HG03139 (cell line): ENCODE data around the gene COA8.
A peak's percentile ranks its signal among the peaks of the same experiment; 100 is the strongest.

Source experiments
- ATAC-seq: cut with Tn5 transposase; IDR thresholded peaks from one replicate; pipeline ENCODE4 v1.9.1; 2021; ENCODE audit not compliant: unreplicated experiment

COA8 gene

GRCh38 chr14:103619057-103619456 is 56.3 kb downstream of the COA8 start:
- ATAC-seq: no peak

DNA sequence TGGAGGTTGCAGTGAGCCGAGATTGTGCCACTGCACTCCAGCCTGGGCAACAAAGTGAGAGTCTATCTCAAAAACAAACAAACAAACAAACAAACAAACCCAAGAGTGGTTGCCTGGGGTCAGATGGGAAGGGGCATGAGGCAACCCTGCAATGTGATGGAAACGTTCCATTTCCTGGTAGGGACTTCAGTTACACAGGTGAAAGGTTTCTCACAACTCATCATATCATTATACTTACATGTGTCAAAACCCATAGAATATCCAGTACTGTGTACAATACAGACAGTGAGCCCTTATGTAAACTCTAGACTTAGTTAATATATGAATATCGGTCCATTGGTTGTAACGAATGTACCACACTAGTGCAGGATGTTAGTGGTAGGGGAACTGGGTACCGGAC is 59.1 kb downstream of the COA8 start:
- ATAC-seq: no peak

DNA sequence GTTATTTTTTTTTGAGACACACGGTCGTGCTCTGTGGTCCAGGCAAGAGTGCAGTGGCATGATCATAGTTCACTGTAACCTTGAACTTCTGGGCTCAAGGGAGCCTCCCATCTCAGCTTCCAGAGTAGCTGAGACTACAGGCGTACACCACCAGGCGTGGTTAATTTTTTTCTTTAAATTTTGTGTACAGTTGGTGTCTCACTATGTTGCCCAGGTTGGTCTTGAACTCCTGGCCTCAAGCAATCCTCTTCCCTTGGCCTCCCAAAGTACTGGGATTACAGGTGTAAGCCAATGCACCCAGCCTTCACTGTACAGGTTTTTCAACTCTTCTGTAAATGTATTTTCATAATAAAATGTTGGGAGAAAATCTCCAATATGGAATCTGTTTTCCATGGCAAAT is 60.5 kb downstream of the COA8 start:
- no peak for ATAC-seq

DNA sequence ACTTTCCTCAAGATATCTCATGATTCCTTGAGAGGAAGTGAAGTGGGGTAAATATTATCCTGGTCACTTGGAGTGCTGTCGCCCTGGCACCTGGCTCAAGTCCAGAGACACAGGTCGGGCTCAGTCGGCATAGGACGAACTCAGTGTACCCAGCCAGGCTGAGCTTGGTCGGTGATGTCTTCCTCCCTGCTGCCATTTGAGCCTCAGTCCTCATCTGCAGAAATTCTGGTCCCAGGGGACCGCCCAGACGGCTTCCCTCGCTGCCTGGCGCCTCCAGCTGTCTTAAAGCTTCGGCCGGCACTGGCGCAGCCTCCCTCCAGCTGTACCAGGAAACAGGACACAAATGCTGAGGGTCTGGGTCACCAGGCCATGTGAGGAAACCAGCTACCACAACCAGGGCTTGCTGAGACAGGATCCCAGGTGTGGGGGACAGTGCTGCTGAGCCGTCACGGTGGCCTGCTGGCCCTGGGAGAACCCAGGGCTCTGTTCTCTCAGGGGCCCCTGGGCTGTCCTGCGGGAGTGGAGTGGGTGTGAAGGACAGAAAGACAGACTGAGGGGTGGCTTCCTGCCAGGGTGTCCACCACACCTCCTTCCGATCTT is 61.2 kb downstream of the COA8 start:
- no peak for ATAC-seq

DNA sequence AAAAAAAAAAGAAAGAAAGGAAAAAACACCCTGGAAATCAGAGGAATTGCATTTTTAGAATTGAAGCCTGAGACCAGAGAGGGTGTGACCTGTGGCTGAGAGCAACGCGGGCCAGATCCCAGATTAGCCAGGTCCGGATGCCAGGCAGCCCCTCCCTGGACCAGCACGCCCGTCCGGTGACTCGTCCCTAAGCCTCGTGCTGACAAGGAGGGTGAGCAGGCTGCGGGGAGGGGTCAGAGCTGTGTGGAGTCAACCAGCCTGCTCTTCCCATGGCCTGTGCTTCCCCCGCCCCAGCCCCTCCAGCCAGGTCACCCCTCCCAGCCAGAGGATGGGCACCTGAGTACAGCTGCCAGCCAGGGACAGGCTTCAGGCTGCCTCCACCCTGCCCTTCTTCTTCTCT is 62.1 kb downstream of the COA8 start:
- no peak for ATAC-seq

DNA sequence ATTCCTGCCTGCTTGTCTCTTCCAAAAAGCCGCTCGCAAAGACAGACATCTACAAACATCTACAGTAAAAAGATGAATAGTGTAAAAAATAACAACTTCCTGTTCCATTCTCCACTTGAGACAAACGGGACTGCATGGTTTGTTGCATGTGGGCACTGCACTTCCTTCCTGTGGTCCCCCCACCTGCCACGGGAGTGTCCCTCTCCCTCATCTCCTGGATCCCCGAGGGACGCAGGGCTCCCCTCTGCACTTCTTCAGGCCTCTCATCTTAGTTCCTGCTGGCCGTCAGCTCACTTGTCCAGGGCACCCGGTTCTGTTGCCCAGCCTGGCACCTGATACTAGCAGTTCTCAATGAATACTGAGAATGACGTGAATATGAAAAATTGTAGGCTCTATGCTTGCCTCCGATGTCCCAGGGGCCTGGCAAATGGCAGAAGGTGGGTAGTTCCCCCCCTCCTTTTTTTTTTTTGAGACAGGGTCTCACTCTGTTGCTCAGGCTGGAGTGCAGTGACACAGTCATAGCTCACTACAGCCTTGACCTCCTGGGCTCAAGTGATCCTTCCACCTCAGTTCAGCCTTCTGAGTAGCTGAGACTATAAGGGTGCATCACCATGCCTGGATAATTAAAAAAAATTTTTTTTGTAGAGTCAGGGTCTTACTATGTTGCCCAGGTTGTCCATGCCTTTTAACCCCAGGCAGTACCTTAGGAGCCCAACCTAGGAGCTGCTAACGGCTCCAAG is 62.8 kb downstream of the COA8 start:
- ATAC-seq: no peak

DNA sequence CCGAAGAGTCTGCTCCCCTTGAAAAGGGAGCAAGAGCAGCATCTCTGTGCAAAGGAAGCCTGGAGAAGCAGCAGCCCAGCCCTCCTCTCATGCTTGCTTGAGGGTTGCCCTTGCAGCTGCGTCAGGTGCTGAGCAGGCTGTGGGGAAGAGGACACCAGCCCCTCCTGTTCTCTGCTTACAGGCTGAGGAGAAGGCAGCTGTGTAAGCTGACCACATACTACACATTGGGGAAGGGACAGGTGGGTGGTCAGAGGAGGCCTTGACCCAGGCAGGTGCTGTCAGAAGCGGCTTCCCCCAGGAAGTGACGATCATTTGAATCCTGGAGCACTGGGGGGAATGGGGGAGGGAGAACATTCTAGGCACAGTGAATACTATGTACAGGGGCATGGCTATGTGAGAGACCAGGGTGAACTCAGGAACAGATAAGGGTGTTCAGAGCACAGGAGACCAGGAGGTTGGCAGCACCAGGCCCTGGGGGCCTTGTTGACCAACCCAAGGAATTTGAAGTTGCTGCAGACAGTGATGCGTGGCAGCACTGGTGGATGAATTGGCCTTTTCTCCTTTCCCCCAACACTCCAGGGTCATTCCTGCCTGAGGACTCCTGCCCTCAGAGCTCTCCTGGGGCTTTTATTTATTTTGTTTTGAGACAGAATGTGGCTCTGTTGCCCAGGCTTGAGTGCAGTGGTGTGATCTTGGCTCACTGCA is 63.5 kb downstream of the COA8 start:
- no peak for ATAC-seq

DNA sequence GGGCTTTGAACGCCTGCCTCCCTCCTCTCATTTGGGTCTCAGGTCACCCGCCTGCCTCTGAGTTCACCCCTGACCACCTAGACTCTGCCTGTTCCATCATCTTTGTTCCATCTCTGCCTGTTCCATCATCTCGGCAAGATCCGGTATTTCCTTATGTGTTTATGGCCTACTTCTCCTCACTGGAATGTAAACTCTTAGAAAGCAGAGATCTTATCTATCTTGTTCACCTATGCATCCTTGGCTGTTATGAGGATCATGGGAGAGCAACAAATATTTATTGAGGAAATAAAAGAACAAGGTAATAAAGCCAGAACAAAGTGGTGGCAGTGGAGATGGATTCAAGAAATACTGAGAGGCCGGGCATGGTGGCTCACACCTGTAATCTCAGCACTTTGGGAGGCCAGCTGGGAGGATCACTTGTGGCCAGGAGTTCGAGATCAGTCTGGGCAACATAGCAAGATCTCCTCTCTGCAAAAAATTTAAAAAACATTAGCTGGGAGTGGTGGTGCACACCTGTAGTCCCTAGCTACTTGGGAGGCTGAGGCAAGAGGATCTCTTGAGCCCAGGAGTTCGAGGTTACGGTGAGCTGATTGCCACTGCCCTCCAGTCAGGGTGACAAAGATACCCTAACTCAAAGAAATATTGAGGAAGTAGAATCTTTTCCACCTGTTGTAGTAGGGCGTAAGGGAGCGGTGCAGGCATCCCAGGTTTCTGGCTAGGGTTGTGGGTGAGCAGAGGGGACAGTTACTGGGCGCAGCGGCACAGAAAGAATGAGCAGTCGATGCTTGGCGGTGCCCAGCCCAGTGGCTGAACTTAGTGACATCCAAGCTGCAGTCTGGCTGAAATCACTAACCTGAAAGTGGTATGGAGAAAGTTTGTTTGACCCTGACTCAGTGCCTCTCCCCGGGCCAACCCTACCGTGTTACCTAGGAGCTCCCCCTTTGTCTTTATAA is 64.6 kb downstream of the COA8 start:
- ATAC-seq: no peak

DNA sequence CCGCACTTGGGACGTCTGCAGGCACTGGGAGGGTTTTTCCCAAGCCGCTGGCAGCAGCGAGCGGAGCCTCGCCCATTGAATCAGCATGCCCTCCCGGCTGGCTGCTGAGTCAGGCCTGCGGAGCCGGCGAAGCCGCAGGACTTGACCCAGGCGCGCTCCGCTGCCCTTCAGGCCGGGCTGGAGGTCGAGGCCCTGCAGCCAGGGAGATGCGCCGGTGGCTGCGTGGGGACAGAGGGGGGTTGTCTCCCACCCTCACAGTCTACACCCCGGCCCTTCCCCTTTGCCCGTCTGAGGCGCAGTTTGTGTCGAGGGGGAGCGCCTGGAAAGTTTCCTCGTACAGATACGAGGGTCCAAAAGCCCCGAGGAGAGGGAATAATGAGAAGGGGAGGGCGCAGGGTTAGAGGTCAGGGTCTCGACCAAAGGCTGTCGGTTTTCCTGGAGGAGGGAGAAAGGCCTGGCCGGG is 65.5 kb downstream of the COA8 start:
- peak; percentile 12 for ATAC-seq

- peak; percentile 42 for ATAC-seq
Measured at GRCh38 chr14:103628684-103629502, 66.1 kb downstream of the COA8 start, which contains the start of gene KLC1. Gene KLC1 (plus strand): TSS chr14:103629211. CDS start chr14:103654565, 25,354 bp downstream.

DNA sequence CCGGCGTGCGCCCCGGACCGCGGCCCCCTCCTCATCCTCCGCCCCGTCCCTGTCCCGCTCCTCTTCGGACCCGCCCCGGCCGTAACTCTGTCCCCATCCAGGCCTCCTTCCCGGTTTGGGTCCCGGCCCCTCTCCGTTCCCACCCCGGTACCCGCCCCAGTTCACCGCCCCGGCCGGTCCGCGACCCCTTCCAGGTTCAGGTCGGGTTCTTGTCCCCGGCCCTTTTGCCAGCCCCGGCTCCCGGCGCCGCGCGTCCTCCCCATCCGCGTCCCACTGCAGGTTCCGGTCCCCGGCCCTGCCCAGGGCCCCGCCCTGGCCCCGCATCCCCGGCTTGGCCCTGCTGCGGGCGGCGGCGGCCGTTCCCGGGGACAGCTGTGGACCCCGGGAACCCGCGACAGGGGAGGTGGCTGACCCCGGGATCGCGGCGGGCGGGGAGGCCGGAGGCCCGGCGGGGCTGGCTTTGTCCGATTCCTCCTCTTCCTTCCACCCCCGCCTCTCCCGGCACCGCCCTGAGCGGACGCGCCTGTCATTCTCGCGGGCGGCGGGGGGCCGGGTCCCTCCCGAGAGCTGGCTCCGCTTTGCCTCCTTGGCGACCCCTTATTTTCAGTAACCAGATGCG is 66.9 kb downstream of the COA8 start:
- peak; percentile 18 for ATAC-seq

DNA sequence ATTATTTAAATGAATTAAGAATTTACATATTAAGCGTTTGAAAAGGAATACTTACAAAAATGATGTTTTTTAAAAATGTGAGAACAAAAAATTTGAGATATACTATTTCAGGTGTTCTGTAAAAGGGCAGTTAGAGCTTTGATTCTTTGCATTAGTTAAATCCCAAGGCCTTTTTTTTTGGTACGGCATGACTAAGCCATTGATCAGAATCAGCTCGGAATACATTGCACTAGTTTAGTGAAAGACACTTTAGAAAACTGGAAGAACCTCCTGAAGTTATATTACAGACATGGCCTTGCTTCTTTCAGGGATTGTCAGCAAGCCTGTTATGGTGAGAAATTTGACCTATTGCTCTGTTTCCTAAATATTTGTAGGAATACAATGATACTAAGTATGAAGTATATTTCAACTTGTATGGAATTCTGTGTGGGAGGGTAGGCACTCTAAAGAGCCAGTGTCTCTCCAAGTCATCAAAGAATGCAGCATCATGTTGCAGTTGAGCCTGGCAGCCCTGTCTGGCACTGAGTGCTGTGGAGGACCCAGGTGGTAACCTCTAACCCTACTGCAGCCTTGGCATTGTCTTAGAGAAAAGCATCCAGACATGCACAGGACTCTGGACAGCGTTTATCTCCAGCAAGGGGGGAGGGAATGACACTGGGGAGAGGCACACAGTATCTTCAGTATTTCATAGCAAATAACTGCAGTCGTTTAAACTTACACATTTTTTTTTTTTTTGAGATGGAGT is 67.8 kb downstream of the COA8 start:
- no peak for ATAC-seq

- ATAC-seq: no peak
Measured at GRCh38 chr14:103633391-103633790, 70.6 kb downstream of the COA8 start.

DNA sequence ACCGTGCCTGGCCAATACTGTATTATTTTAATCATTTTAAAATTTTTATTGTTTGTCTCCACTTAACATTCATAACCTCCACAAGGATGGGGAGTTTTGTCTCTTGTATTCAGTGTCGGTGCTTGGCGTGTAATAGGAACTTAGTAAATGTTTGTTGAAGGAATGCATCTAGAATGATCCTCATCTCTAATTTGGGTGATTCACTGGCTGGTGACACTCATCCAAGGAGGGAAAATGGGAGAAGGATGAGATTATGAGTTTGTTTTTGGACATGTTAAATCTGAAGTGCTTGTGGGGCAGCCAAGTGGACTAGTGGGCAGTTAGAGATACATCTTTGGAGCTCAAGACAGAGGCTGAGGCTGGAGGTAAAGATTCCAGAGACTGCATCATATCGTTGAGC is 71.4 kb downstream of the COA8 start:
- no peak for ATAC-seq

GRCh38 chr14:103638594-103638993 is 75.8 kb downstream of the COA8 start:
- ATAC-seq: no peak
